Measurements from ENCODE around the gene KLK13.

GRCh38 chr19:51090471-51090870, 25.6 kb upstream of the KLK13 start:
- TF ChIP-seq, protein P1, sequence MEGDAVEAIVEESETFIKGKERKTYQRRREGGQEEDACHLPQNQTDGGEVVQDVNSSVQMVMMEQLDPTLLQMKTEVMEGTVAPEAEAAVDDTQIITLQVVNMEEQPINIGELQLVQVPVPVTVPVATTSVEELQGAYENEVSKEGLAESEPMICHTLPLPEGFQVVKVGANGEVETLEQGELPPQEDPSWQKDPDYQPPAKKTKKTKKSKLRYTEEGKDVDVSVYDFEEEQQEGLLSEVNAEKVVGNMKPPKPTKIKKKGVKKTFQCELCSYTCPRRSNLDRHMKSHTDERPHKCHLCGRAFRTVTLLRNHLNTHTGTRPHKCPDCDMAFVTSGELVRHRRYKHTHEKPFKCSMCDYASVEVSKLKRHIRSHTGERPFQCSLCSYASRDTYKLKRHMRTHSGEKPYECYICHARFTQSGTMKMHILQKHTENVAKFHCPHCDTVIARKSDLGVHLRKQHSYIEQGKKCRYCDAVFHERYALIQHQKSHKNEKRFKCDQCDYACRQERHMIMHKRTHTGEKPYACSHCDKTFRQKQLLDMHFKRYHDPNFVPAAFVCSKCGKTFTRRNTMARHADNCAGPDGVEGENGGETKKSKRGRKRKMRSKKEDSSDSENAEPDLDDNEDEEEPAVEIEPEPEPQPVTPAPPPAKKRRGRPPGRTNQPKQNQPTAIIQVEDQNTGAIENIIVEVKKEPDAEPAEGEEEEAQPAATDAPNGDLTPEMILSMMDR (IDR thresholded peaks at IDR 0.05): no peak
- TF ChIP-seq POLR2AphosphoS5 (IDR thresholded peaks at IDR 0.05): no peak
